NCI-H526 treated with DMSO at 0.1 percent for 48 hours (cell line): ENCODE data around the gene SH2D2A.

ENCODE experiments used
- DNase-seq: peaks from one replicate; lab custom pipeline; 2025; lab: John Stamatoyannopoulos, UW

The SH2D2A gene

GRCh38 chr1:156816561-156817328, at the start of gene SH2D2A:
SH2D2A (minus strand) TSS chr1:156816848; CDS start chr1:156816708, 140 bp downstream.
- DNase-seq: no peak

- no peak for DNase-seq
Observed at GRCh38 chr1:156865865-156866248, 49.2 kb upstream of the SH2D2A start.

DNA sequence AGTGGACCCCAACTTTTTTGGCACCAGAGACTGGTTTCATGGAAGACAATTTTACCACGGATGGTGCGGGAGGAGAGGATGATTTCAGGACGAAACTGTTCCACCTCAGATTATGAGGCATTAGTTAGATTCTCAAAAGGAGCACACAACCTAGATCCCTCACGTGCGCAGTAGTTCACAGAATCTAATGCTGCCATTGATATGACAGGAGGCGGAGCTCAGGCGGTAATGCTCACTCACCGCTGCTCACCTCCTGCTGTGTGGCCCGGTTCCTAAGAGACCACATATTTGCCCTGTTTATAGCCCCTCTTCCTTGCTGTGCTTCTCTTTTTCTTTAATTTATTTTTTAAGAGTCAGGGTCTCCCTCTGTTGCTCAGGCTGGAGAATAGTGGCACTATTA, 48.6 kb upstream of the SH2D2A start:
- no peak for DNase-seq

DNA sequence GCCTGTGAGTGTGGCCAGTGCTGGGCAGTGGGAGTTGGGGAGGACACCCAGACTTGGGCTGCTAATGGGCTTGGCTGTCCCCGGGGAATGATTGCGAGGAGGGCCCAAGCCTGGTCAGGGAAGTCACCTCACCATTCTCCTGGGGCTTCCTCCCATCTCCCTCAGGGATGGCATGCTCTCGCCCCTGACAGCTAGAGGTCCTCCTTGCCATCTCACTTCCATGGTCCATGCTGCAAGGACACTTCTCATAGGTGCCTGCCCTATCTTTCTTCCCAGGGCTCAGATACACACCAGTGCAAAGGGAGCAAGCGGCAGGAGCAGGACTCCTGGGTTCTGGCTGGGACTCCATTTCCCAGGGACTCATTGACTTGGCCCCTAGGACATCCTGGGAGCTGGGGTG, 48.1 kb upstream of the SH2D2A start:
- DNase-seq: no peak

DNA sequence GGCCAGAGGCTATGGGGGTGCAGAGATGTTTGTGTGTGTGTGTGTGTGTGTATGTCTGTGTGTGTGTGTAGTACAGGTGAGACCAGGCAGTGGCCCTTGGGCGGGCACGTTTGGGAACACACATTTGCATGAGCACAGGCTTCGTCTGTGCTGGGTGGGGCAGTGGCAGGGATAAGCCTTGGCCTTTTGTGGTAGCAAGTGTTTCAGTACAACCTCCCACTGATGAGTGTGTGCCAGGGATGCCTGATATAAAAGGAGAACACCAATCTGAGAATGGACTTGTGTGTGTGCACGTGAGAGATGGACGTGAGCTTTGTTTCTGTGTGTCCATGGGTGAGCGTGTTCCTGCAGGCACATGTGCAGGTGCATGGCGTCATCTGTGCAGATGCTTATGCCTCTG, 47.0 kb upstream of the SH2D2A start:
- DNase-seq: no peak

DNA sequence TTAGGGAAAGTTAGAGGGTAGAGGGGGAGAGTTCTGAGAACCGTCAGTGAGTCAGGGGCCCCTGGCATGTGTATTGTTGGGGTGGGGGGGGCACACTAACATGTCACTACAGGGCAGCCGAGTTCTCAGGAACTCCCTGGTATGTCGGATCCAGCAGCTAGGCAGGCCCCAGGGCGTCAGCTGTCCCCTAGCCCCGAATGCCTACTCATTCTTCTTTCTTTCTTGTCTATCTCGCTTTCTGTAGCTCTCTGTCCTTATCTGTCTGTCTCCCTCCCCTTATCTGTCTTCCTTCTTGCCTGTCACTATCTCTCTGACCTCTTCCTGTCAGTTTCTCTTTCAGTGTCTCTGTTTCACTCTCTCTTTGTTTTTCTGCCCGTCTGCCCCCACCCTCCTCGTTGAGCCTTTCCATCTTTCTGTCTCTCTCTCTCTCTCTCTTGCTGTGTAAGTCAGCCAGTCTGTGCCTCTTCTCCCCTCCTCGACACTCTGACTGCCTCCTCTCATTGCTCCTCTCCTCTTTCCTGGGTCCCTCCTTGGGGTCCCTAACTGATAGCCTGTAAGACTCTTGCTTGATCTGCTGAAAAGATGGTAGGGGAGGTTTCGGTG, 46.5 kb upstream of the SH2D2A start:
- no peak for DNase-seq

- no peak for DNase-seq
Observed at GRCh38 chr1:156862584-156862983, 45.9 kb upstream of the SH2D2A start.

DNA sequence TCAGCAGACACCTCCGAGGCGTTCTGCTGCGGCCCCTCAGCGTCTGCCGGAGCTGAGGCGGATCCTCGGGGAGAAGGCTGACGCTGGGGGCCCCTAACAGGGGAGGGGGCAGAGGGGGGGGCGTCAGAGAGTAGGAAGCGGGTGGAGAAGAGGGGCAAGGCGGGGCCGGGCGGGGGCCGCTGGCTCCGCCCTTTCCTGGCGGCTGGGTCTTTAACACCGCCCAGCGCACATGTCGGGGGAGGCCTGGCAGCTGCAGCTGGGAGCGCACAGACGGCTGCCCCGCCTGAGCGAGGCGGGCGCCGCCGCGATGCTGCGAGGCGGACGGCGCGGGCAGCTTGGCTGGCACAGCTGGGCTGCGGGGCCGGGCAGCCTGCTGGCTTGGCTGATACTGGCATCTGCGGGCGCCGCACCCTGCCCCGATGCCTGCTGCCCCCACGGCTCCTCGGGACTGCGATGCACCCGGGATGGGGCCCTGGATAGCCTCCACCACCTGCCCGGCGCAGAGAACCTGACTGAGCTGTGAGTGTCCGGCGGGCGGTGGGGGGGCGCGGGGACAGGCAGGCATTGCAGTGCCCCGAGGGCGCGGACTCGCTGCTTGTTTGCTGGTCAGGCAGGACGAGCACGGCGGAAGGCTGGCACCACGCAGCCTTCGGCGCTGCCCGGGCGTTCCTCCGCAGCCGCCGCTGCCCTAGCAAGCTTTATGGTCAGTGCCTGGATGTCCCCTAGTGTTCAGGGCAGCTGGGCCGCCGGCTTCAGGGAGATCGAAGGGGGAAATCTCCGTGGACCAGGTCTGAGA, 44.2 kb upstream of the SH2D2A start, which contains the start of gene NTRK1:
TSS of gene NTRK1 (plus strand) at position 238 of the 796 bp plus-strand sequence. CDS start at position 308, 70 bp downstream.
- DNase-seq: peak; percentile 57

GRCh38 chr1:156860113-156860627, 43.5 kb upstream of the SH2D2A start:
- peak; percentile 35 for DNase-seq

GRCh38 chr1:156859523-156860112, 43.0 kb upstream of the SH2D2A start:
- DNase-seq: peak; percentile 47

- DNase-seq: no peak
Observed at GRCh38 chr1:156858959-156859522, 42.4 kb upstream of the SH2D2A start, which contains the start of gene INSRR. INSRR (minus strand) TSS chr1:156859117; CDS start chr1:156858621, 496 bp downstream.

DNA sequence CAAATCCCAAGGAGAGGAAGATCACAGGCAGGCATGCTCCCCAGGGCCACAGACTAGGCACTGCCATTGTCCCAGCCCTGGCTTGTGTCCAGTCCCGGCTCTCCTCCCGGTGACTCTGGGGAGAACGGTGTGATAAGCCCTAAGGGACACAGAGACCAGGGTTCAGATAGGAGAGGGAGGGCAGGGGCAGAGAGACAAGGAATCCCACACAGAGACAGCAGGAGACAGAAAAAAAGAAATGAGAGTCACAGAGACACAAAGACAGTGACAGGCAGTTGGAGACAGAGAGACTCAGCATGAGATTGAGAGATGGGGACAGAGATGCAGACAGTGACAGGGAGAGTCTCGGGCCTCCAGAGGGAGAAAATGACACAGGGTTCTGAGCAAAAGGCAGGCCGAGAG, 41.9 kb upstream of the SH2D2A start:
- DNase-seq: no peak

GRCh38 chr1:156857532-156857931, 40.9 kb upstream of the SH2D2A start:
- no peak for DNase-seq

GRCh38 chr1:156856282-156856785, 39.7 kb upstream of the SH2D2A start:
- no peak for DNase-seq

GRCh38 chr1:156854634-156855033, 38.0 kb upstream of the SH2D2A start:
- no peak for DNase-seq

DNA sequence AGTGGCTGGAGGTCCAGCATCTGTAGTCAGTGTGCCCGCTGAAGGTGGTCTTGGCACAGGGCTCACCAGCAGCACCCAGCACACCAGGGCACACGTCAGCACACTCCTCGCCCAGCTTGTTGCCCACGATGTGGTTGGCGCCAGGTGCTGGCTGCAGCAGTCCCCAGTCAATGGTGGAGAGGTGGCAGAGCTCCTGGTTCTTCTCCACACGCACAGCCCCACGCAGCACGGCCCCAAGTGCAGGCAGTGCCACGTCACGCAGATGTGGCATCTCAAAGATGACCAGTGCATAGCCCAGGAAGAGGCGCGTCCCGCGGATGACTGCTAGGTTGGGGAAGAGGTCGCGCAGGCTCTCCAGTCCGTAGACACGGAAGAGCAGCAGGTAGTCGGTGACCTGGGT, 37.1 kb upstream of the SH2D2A start:
- no peak for DNase-seq

- DNase-seq: no peak
Observed at GRCh38 chr1:156852418-156852874, 35.8 kb upstream of the SH2D2A start.

DNA sequence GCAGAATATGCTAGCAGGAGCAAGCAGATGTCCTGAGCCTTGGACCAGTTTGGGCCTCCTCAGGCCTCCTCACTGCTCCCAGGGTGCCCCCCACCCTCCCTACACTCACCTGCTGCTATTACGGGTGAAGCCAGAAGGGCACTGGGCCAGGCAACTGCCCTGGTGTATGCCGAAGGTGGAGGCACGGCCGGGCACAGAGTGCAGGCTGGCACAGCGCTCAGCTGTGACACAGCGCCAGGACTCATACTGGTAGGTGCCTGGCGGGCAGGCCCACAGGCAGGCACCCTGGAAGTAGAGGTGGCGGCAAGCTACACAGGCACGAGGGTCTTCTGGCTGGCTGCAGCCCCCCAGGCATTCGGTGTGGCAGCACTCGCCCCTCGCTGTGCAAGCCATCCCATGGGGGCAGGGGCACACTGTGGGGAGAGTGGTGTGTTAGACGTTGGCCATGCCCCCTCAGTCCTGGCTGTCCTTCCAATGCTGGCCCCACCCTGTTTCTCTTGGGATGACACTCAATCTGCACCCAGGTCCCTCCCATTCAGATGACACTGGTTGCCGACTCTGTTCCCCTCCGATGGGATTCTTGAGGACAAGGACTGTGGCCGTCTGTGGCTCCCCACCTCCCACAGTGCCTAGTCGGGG, 35.2 kb upstream of the SH2D2A start:
- no peak for DNase-seq

DNA sequence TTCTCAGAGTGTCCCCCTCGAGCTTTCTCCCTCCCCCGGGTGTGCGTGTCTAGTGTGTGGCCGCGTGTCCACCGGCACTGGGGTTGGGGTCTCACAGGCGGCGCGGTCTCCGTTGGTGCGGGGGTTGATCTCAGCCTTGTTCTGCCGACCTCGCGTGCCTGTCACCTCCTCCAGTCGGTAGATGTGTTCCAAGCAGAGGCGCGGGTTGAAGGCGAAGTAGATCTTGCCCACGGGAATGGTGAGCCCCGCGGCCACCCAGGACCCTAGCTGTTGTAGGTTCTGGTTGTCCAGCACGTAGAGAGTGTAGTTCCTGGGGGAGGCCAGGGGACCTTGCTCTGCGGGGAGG, 32.5 kb upstream of the SH2D2A start:
- no peak for DNase-seq

DNA sequence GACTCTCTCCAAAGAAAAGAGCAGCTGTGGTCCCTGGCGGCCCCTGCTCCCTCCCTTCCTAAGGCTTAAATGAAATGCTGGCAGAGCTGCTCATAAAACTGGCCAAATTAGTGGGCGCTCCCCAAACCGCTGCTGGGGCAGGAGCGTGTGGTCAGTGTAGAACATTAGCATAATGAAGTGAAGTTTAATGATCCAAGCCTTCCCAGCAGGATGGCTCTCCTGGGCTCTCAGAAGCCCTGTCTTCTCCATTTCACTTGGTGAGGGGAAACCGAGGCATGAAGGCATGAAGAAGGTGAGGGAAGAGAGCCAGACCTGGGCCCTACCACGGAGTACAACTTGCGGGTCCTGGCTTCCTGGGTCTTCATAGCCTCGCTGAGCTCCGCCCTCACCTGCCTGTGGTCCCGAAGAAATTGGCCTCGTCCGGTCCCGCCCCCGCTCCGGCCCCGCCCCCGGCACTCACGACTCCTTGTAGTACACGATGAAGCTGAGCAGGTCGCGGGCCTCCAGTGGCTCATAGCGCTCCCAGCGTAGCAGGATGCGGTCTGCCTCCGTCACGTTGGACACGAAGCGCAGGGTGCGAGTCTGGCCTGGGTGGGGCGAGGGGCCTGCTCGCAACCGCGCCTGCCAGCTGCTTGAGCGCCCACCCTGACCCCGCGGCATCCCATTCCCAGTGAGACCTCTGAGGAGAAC, 32.0 kb upstream of the SH2D2A start:
- DNase-seq: no peak
